Measurements from ENCODE around the gene IL17RB. TPM values are rescaled to one million over a fixed set of nuclear protein-coding genes. Genes with fewer than 3 reads are reported as not detected.

Gene IL17RB
- total RNA-seq, 1 donor from 2014 or later, result not detected

DNA sequence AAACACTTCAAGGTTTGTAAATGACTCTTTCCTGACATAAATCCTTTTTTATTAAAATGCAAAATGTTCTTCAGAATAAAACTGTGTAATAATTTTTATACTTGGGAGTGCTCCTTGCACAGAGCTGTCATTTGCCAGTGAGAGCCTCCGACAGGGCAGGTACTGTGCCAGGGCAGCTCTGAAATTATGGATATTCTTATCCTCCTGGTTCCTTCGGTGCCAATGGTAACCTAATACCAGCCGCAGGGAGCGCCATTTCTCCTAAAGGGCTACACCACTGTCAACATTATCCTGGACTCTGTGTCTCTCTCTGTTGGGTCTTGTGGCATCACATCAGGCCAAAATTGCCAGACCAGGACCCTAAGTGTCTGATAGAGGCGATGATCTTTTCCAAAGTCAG lies 33.1 kb upstream of the IL17RB start:
- intact Hi-C loops (cut with DNase I), result no loop called here
- no peak for TF ChIP-seq POLR2A (IDR thresholded peaks at IDR 0.05)
- TF ChIP-seq, protein P1, sequence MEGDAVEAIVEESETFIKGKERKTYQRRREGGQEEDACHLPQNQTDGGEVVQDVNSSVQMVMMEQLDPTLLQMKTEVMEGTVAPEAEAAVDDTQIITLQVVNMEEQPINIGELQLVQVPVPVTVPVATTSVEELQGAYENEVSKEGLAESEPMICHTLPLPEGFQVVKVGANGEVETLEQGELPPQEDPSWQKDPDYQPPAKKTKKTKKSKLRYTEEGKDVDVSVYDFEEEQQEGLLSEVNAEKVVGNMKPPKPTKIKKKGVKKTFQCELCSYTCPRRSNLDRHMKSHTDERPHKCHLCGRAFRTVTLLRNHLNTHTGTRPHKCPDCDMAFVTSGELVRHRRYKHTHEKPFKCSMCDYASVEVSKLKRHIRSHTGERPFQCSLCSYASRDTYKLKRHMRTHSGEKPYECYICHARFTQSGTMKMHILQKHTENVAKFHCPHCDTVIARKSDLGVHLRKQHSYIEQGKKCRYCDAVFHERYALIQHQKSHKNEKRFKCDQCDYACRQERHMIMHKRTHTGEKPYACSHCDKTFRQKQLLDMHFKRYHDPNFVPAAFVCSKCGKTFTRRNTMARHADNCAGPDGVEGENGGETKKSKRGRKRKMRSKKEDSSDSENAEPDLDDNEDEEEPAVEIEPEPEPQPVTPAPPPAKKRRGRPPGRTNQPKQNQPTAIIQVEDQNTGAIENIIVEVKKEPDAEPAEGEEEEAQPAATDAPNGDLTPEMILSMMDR (IDR thresholded peaks at IDR 0.05), result no peak
- no peak for TF ChIP-seq POLR2AphosphoS5 (IDR thresholded peaks at IDR 0.05; ENCODE audit: insufficient read depth in 1 of 2, low read depth in 1 of 2)
- DNase-seq (ENCODE audit: extremely low spot score in 2 of 2), result no peak

DNA sequence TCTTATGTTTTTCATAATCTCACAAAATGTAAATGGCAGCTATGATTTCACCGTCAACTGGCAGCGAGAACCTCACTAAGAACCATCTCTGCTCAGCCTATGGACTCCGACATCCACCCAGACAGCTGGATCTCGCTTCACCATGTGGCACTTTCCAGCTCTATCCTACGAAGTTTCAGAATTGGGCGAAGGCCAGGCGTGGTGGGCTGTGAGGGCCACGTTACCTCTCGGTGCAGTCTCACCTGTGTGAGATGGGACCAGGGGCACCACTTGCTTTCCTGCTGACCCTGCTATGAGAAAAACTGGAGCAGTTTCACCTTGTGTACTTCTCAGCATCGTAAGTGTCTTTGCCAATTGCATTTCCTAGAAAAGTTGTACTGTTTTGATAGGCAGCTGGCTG lies 32.5 kb upstream of the IL17RB start:
- Histone ChIP-seq H3K4me1 (no peaks in the 10 kb centered on the region), H3K27me3 (no peaks in the 10 kb centered on the region), H3K27ac (no peak overlapping the region), H3K36me3 (no peaks in the 10 kb centered on the region), H3K9me3 (no peaks in the 10 kb centered on the region), H3K4me3 (no peak overlapping the region)
- no peak for DNase-seq (ENCODE audit: extremely low spot score in 2 of 2)
- intact Hi-C loops (cut with DNase I), result no loop called here
- TF ChIP-seq POLR2AphosphoS5 (IDR thresholded peaks at IDR 0.05; ENCODE audit: insufficient read depth in 1 of 2, low read depth in 1 of 2), result no peak
- TF ChIP-seq, protein P1 (IDR thresholded peaks at IDR 0.05), result no peak
- TF ChIP-seq POLR2A (IDR thresholded peaks at IDR 0.05), result no peak

More for the DNA sequence above, 33.1 kb upstream of the IL17RB start:
- no peaks in the 10 kb centered on the region for H3K9me3 ChIP-seq
- H3K4me3 ChIP-seq, result no peak overlapping the region
- no peak overlapping the region for H3K27ac ChIP-seq
- no peaks in the 10 kb centered on the region for H3K27me3 ChIP-seq
- no peaks in the 10 kb centered on the region for H3K36me3 ChIP-seq
- no peaks in the 10 kb centered on the region for H3K4me1 ChIP-seq

DNA sequence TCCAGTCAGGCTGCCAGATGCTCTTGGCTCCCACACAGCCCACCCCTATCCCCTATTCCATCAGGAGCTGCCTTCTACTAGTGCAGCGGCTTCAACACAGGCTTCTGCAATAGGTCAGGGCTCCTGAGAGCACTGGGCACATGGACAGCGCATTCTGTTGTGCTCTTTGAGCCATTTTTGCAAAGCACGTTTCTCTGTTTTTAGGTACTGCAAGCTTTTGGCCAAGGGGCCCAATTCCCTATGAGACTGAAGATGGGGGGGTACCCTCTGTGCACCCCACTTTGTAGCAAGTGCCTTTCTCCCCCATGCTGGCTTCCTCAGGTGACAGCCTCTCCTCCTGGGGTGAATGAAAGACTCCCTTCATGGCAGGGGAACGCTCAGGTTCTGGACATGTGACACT lies 31.3 kb upstream of the IL17RB start:
- TF ChIP-seq POLR2AphosphoS5 (IDR thresholded peaks at IDR 0.05; ENCODE audit: insufficient read depth in 1 of 2, low read depth in 1 of 2) (no peak), POLR2A (IDR thresholded peaks at IDR 0.05) (no peak)
- TF ChIP-seq, protein P1 (IDR thresholded peaks at IDR 0.05), result no peak
- no peaks in the 10 kb centered on the region for H3K4me1 ChIP-seq
- H3K4me3 ChIP-seq, result no peak overlapping the region
- no peaks in the 10 kb centered on the region for H3K27me3 ChIP-seq
- no peak for DNase-seq (ENCODE audit: extremely low spot score in 2 of 2)
- H3K9me3 ChIP-seq, result no peaks in the 10 kb centered on the region
- H3K36me3 ChIP-seq, result no peaks in the 10 kb centered on the region
- no peak overlapping the region for H3K27ac ChIP-seq
- intact Hi-C loops (cut with DNase I), result no loop called here

DNA sequence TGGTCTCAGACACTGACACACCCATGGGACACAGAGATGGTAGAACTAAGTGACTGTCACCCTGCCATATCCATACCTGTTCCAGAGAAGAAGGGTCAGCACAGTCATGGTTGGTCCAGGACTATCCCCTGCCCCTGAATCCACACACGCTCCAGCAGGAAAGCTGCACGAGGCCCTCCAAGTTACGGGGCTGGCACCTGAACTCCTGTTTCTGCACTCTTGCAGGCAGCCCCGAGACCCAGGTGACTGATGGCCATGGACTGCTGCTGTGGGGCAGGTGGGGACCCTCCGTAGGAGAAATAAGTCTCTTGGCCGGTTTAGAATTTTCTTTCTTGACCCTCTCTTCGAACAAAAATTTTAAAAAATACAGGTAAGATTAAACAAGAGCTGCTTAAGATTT lies 30.7 kb upstream of the IL17RB start:
- intact Hi-C loops (cut with DNase I), result no loop called here
- no peak for DNase-seq (ENCODE audit: extremely low spot score in 2 of 2)
- no peaks in the 10 kb centered on the region for H3K9me3 ChIP-seq
- H3K4me3 ChIP-seq, result no peak overlapping the region
- TF ChIP-seq, protein P1 (IDR thresholded peaks at IDR 0.05), result no peak
- no peak for TF ChIP-seq POLR2AphosphoS5 (IDR thresholded peaks at IDR 0.05; ENCODE audit: insufficient read depth in 1 of 2, low read depth in 1 of 2)
- TF ChIP-seq POLR2A (IDR thresholded peaks at IDR 0.05), result no peak
- no peaks in the 10 kb centered on the region for H3K36me3 ChIP-seq
- H3K27me3 ChIP-seq, result no peaks in the 10 kb centered on the region
- no peak overlapping the region for H3K27ac ChIP-seq
- no peaks in the 10 kb centered on the region for H3K4me1 ChIP-seq

DNA sequence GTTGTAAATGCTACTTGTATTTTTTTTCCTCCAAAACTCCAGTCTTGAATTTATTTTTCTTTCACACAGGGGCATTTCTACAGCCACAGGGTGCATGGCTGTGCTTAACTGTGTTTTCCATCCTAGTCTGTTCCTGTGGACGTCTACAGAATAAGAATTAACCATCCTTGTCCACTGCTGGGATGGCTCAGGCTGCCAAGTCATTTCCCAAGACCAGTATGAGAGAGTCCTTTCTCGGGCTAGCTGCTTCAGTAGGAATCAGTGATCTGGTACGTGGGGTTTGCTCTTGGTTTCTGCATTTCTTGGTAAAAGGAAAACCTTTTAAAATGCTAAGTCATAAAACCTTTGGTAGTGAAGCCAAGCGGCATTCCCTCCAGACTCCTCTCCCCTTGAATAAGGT lies 29.9 kb upstream of the IL17RB start:
- H3K27me3 ChIP-seq, result no peaks in the 10 kb centered on the region
- no peak for DNase-seq (ENCODE audit: extremely low spot score in 2 of 2)
- H3K4me1 ChIP-seq, result no peaks in the 10 kb centered on the region
- H3K9me3 ChIP-seq, result no peaks in the 10 kb centered on the region
- intact Hi-C loops (cut with DNase I), result no loop called here
- H3K4me3 ChIP-seq, result no peak overlapping the region
- no peak overlapping the region for H3K27ac ChIP-seq
- TF ChIP-seq, protein P1 (IDR thresholded peaks at IDR 0.05), result no peak
- TF ChIP-seq POLR2A (IDR thresholded peaks at IDR 0.05), result no peak
- no peaks in the 10 kb centered on the region for H3K36me3 ChIP-seq
